CD4-positive, alpha-beta T cell treated with Interleukin-2 at 100 ng/mL for 4 hours (primary cell): Measurements from ENCODE around the gene ADAM10.

Source experiments
- DNase-seq: peaks from one replicate; pipeline ENCODE4 v3.0.0-alpha.2; 2020; ENCODE audit warnings: low spot score

ADAM10 gene

GRCh38 chr15:58576657-58577056 is 172.8 kb downstream of the ADAM10 start:
- DNase-seq = no peak

- no peak for DNase-seq
Measured at GRCh38 chr15:58575045-58575786, 174.3 kb downstream of the ADAM10 start.

DNA sequence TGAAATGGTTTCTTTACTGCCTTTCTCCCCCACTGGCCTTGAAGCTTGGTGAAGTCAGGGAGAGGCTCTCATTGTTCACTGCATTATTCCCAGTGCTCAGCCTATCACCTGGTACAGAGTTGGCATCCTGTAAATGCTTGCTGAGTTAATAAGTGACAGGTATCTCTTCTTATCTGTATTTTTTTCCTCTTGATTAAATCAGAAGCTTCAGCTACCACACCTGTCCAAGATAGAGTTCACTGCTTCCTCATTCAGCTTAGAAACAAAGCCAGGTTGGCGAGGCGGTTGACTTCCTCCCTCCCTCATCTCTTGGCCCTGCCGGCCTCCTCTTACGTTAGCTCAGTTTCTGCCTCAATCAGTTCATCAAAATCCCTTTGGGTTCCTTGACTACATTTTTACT is 174.9 kb downstream of the ADAM10 start:
- DNase-seq = no peak

DNA sequence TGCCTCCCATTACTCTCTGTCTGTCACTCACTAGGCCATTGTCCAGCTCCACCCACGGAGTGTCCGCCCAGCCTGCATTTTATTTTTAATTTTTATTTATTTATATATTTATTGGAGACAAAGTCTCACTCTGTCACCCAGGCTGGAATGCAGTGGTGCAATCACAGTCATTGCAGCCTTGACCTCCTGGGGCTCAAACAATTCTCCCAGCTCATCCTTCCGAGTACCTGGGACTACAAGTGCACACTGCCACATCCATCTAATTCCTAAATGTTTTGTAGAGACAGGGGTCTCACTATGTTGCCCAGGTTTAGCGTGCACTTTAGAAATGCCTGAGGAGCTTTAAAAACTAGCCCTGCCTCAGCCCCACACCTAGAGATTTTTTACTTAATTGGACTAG is 176.2 kb downstream of the ADAM10 start:
- no peak for DNase-seq

- DNase-seq = no peak
Measured at GRCh38 chr15:58572521-58572920, 177.0 kb downstream of the ADAM10 start.

- no peak for DNase-seq
Measured at GRCh38 chr15:58571491-58571890, 178.0 kb downstream of the ADAM10 start.

GRCh38 chr15:58569455-58569854 is 180.1 kb downstream of the ADAM10 start:
- DNase-seq = no peak

- peak; percentile 15 for DNase-seq
Measured at GRCh38 chr15:58568157-58568571, 181.3 kb downstream of the ADAM10 start.

DNA sequence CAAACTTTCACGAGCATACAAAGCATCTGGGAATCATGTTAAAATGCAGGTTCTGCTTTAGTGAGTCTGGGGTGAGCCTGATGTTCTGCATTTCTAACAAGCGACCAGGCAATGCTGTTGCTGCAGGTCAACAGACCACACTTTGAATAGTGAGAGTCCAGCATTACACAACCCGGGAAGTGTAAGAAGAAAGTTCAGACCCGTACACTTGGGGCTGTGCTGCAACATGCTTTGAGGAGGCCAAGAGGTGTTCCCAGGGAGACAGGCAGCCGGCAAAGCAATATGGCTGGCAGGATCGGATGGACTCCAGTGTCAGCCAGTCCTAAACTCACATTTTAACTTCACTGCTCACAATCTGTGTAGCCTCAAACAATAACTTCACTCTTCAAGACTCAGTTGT is 183.5 kb downstream of the ADAM10 start:
- DNase-seq = no peak

DNA sequence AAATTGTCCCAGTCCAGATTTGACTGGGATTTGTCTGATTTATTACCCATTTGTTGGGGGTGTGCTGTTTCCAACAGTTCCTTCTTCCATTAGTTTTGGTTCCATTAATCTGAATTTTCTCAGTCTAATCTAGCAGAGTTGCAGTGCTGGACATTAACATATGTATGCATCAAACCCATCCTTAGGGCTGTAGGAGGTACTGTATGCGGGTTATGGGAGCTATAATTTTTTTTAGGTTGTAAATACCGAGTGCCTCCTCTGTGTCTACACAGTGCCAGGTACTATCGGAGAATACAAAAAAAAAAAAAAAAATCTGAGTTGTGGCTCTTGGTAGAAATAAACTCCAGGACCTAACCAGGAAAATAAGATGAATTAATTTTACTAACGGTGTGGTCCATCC is 183.9 kb downstream of the ADAM10 start:
- no peak for DNase-seq

DNA sequence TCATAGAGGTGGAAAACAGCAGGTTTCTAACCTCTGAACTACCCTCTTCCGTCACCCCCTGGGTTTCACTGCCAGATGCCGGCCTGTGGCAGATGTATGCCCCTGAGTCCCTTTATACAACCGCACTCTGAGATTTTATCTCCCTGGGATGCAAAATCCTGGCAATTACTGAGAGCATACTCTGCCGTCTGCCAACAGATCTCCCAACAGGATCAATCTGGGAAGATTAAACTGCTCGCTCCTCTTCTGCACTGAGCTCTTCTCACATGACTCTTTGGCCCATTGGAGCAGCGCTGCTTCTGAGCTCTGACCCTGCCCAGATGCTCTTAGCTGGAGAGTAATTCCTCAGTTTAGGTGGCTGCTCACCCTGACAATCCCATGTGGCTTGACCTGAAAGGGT is 184.5 kb downstream of the ADAM10 start:
- no peak for DNase-seq

GRCh38 chr15:58562135-58562534 is 187.4 kb downstream of the ADAM10 start:
- no peak for DNase-seq

DNA sequence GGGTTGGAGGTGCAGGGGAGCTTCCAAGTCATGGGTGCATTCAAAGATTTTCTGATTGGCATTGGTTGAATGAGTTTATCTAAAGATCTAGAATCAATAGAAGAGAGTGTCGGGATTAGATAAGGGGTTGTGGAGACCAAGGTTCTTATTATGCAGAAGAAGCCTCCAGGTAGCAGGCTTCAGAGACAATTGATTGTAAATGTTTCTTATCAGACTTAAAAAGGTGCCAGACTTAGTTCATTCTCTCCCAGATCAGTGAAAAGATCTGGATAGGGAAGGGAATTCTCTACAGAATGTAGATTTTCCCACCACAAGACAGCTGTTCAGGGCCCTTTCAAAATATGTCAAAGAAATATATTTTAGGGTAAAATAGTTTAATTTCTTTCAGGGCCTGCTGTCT is 188.2 kb downstream of the ADAM10 start:
- no peak for DNase-seq

DNA sequence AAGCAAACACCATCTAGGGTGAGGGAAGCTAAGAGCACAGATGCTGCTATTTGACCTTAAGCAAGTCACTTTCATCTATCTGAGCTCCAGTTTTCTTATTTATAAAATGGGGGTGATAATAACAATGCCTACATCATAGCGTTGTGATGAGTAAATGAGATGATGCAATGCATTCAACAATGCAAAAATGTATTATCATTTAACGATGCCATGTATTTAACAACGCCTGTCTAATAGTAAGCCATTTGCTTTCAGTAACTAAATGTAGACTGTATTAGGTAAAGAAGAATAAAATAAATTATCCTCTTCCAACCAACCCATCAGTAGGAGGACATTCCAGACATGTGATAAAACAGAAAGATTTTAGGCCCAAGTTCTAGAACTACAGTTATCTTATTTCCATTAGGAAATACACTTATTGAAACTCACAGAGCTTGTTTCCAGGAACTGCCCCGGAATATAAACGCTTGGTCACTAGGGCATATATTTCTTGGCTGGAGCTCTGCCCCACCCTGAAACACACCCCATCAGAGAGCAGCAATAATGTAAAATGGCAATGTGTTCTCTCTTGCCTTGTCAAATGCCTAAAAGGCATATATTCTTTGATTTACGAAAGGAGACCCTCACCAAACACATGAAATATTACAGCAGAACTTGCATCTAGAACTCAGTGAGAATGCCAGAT is 189.5 kb downstream of the ADAM10 start:
- DNase-seq = no peak

DNA sequence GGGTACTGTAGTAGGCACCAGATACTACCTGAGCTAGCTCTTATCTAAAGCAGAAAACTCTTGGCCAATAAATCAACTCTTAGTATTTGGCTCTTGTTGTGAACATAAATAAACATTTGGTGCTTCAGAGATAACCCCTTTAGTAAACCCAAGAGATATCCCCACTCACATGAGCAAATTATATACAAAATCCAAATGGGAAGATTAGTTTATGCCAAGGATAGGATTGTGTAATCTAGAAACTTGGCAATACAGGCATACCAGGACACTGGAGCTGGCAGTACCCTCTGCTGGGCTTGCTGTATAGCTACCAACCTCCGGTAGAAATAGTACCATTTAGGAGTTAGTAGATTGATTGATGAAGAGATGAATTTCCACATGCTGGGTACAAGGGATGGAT is 190.7 kb downstream of the ADAM10 start:
- DNase-seq = no peak

DNA sequence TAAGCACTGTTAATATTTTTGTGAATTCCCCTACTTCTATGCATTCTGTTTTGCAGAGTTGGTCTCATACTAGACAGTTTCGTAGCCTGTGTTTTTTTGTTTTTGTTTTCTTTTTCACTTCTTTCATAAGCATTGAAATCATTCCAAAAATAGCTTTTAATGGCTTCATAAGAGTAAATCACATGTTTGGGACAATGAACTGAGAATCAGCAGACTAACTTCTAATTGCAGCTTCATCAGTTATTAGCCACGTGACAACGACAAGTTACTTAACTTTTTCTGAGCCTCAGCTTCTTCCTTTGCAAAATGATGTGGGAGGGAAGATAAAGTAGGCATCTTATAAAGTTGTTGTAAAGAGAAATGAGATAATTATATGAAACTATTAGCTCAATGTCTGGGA is 193.0 kb downstream of the ADAM10 start:
- DNase-seq = no peak

DNA sequence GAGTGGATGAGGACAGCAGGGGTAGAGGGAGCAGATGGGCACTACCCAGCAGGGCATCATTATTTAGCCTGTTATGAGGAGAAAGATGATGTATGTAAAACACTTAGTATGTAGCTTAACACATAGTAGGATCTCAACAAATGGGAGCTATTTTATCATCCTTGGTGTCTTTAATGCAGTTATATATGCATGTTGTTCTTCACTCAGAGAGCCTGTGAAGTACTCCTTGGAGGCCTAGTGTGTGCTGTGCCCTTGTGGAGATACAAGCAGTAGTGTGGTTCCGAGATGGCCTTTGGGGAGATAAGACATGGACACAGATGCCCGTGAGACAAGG is 193.5 kb downstream of the ADAM10 start:
- no peak for DNase-seq

DNA sequence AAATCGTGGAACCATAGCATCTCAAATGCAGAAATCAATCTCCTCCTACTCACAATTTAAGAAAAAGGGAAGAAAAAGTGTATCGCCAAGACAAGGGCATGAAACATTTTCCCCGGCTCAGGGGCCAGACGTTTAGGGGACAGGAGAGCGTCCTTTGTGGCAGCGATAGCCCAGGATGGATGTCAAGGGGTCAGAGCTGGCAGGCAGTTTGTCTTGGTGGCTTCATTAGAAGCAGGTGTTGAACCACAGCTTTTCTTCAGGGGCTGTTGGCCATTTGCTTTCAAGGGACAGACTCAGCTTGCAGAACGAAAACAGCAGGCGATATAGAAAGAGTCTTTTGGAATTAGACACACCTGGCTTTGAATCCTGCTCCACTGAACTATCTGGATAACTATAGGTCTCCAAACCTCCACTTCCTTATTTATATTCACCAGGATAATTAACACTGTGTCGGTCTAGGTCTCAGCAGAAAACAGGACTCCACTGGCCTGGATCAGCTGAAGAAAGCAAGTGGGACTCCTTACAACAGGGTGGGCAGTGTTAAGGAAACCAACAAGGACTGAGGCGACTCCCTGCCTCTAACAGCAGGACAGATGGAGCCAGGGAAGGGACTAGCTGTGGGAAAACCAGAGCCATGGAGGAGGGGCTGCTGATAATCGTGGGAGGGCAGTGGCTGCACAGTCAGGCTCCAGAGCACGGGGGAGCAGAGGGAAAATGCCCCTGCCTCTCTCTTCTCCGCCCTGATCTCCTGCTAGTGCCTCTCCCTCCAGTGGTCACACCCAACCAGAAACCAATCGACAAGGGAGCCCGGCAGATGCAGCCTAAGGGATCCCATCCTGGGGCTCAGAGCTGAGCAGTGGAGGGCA is 194.1 kb downstream of the ADAM10 start:
- DNase-seq = no peak

DNA sequence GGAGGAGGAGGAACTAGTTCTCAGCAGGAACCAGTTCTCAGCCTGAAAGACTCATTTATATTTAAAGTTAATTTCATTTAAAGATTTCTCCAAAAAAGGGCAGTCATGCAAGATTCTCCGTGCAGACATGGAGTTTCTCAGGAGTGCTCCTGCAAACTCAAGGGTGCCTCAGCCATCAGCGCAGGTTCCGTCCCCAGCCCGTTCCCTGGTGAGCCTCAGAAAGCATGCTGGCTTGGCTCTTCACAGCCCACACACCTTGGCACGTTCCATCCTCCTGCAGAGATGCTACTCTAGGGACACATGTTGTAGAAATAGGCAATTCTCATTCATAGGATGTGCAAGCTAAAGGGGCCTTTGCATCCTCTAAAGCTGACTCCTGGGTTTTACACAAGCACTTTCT is 194.7 kb downstream of the ADAM10 start:
- no peak for DNase-seq

DNA sequence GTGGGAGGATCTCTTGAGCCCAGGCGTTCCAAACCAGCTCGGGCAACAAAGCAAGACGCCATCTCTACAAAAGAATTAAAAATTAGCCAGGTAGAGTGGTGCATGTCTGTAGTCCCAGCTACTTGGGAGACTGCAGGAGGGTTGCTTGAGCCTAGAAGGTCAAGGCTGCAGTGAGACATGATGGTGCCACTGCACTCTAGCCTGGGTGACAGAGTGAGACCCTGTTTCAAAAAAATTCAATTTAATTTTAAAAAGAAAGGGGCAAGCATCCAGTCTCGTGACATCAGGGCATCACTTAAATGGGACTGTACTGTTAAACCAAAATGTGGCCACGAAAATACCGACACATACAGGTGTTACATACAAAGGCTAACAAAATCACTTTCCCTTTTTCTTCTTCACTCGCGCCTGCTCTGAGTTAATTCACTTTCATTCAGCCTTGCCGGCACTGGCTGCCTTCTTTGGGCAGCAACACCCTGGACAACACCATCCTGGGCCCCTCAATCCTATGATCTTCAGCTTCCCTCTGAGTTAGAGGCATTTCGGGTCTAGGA is 196.1 kb downstream of the ADAM10 start:
- no peak for DNase-seq

DNA sequence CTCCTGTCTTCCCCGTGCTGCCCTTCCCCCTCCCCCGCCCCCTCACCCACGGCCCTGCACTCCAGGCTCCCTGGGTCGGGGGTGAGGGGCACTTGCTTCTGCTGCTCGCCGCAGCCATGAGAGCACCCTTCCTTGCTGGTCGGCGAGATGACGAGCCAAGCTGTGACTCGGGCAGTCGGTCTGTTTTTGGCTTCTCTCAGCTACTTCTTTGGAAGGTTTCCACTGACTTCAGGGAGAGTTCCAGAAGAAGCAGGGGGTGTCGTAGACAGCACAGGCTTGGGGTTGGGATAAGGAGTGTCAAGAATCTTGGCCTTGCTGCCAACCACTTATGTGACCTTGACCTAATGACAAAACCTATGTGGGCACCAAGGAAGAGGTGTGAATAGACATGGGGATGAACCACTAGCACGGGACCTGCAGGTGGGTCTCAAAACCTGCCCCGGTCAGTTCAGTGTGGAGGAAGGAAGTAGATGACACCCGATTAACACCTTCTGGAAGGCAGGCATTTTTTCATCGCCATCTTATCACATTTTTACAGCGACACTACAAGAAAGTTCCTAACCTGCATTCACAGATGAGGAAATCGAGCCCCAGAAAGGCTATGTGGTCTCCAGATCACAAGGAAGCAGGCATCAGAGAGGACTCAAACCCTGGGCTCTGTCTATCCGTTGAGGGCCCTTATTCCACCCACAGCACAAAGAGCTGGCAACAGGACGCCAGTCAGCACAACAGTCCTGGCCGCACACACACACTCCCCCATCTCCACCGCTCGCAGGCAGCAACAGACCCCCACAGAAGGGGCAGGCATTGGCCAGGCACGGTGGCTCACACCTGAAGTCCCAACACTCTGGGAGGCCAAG is 196.8 kb downstream of the ADAM10 start:
- DNase-seq = no peak
